Brain microvascular endothelial cell (primary cell): ENCODE measurements around the gene CHCHD6.

Experiments
- DNase-seq: peaks from one replicate; pipeline ENCODE4 v3.0.0-alpha.2; 2020
- H3K27ac ChIP-seq: fragments of 250-450 bp; sonication (Bioruptor Pico); 2 replicates; pipeline ENCODE4 v1.5.1; 2020; ENCODE audit warnings: mild to moderate bottlenecking, moderate library complexity
- H3K27me3 ChIP-seq: fragments of 250-450 bp; sonication (Bioruptor Pico); replicated peaks from 2 replicates; pipeline ENCODE4 v1.5.1; 2020; ENCODE audit warnings: mild to moderate bottlenecking
- H3K36me3 ChIP-seq: fragments of 250-450 bp; sonication (Bioruptor Pico); replicated peaks from 2 replicates; pipeline ENCODE4 v1.5.1; 2020; ENCODE audit warnings: mild to moderate bottlenecking
- H3K4me3 ChIP-seq: 2 replicates; pipeline ENCODE4 v1.5.1; 2011; ENCODE audit warnings: low read depth, mild to moderate bottlenecking, control low read depth, low read length, moderate library complexity
- in situ Hi-C: cut with HindIII; loops from 2 replicates; pipeline ENCODE4 v1.10.0; 2017; ENCODE audit warnings: low sequenced_read_pairs, low pct_ligation_motif_present
- TF ChIP-seq, protein P1 (sequence below): IDR thresholded peaks from 2 replicates; pipeline ENCODE4 v1.5.1; 2011; ENCODE audit warnings: low read depth, mild to moderate bottlenecking, moderate library complexity, low read length, control low read depth, inconsistent platforms; ENCODE audit errors: missing control alignments

The CHCHD6 gene

DNA sequence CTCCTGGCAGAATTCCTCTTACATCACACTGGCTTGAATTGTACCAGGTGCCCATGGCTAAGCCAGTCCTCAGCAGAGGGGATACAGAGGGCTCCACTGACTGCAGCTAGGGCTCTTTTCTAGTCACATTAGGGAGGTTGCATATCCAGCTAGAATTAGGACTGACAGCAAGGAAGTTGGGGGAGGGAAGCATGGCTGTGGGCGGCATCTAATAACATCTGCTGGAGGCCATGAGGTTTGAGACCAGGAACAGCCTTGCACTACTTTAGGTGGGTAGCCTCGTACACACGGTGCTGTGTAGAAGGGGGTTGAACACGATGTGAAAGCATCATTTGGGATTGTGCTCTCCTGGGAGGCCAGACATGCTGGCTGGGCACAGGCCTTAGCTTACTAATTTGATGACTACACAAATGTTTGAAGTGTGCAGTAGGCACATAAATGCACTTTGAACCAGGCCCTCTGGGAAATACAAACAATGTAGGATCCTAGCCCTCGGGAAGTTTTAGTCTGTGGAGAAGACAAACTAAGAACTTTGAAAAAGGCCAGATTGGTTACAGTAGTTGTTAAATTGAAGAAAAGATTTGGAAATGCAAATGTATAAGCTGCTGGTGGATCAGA is 30.2 kb downstream of the CHCHD6 start:
- in situ Hi-C loops: no loop called here
- Histone ChIP-seq H3K27ac (no peak overlapping the region), H3K27me3 (no peaks in the 10 kb centered on the region), H3K4me3 (no peak overlapping the region), H3K36me3 (no peaks in the 10 kb centered on the region)
- DNase-seq: no peak
- TF ChIP-seq, protein P1, sequence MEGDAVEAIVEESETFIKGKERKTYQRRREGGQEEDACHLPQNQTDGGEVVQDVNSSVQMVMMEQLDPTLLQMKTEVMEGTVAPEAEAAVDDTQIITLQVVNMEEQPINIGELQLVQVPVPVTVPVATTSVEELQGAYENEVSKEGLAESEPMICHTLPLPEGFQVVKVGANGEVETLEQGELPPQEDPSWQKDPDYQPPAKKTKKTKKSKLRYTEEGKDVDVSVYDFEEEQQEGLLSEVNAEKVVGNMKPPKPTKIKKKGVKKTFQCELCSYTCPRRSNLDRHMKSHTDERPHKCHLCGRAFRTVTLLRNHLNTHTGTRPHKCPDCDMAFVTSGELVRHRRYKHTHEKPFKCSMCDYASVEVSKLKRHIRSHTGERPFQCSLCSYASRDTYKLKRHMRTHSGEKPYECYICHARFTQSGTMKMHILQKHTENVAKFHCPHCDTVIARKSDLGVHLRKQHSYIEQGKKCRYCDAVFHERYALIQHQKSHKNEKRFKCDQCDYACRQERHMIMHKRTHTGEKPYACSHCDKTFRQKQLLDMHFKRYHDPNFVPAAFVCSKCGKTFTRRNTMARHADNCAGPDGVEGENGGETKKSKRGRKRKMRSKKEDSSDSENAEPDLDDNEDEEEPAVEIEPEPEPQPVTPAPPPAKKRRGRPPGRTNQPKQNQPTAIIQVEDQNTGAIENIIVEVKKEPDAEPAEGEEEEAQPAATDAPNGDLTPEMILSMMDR: no peak

DNA sequence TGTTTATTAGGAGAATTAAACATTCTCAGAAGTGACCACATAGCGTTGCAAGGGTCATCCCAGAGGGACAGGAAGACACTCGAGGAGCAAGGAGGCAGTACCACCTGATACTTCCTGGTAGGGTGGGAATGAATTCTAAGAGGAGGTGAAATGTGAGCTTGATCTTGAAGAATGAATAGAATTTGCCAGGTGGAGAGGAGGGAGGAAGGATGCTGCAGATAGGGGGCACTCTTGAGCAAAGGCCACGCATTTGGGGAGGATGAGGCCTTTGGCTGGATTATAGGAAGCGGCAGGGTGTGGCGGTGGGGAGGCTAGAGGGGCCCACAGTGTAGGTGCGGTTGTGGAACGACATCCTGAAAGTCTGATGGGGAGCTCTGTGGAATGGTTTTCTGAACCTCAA is 33.5 kb downstream of the CHCHD6 start:
- H3K36me3 ChIP-seq: no peaks in the 10 kb centered on the region
- no peak overlapping the region for H3K27ac ChIP-seq

DNA sequence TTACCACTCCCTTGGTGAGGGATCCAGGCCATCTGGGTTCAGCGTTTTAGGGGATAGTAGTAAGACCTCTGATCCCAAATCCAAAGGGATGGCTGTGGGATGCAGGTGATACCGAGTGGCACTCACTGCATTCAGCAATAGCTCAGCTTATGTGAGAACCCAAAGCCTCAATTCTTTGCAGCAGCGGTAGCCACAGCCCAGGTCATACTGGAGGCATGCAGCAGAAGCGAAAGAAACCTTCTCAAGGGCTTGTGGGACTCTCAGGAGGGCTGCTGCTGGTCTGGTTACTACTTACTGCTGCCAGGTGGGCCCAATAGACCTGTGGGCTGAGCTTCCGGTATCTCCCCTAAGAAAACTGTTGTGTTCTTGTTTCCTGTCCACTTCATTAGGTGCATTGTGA is 38.0 kb downstream of the CHCHD6 start:
- Histone ChIP-seq H3K4me3 (no peak overlapping the region), H3K36me3 (no peaks in the 10 kb centered on the region), H3K27me3 (no peaks in the 10 kb centered on the region), H3K27ac (no peak overlapping the region)
- in situ Hi-C loops: no loop called here
- DNase-seq: no peak
- TF ChIP-seq, protein P1: no peak

More for the DNA sequence above, 33.5 kb downstream of the CHCHD6 start:
- TF ChIP-seq, protein P1: peak; percentile 34
- Histone ChIP-seq H3K4me3 (no peak overlapping the region), H3K27me3 (no peaks in the 10 kb centered on the region)
- no peak for DNase-seq
- in situ Hi-C loops: no loop called here

DNA sequence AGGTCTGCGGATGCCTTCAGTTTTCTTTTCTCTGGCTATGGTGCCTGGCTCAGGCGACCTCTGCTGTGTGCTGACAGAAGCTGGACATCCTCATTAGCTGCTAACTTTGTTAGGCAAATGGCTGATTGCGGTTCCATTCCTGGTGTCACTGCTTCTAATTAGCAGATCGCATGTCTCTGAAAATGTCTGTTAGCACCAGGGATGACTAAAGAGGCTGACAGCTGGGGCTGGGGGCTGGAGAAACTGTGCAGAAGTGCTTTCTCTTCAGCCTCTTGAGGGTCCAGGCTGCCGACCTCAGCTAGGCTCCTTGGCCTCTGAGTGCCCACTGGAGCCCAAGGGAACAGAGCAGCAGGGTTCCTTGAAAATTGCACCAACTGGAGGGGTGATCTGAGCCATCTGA is 39.3 kb downstream of the CHCHD6 start:
- DNase-seq: no peak
- TF ChIP-seq, protein P1: no peak
- Histone ChIP-seq H3K4me3 (no peak overlapping the region), H3K36me3 (no peaks in the 10 kb centered on the region), H3K27me3 (no peaks in the 10 kb centered on the region), H3K27ac (no peak overlapping the region)
- in situ Hi-C loops: no loop called here

DNA sequence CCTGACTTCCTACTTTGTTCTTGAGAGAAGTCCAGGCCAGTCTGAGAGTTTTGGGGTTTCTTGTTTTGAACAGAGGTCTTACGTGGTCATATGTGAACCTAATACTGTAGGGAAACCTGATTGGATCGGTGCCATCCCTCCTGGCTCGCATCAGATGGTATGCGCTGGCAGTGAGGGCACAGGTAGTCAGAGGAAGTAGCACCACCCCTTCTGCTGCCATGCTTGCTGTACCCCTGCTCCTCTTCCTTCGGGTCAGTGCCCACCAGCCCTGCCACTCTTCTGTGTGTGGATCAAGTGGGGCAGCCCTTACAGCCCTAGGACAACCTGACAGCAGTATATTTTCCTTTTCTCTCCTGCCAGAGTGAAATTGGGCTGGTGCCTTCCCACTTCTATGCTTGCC is 39.7 kb downstream of the CHCHD6 start:
- DNase-seq: no peak
- Histone ChIP-seq H3K27ac (no peak overlapping the region), H3K4me3 (no peak overlapping the region), H3K27me3 (no peaks in the 10 kb centered on the region), H3K36me3 (no peaks in the 10 kb centered on the region)
- TF ChIP-seq, protein P1: no peak
- in situ Hi-C loops: no loop called here

DNA sequence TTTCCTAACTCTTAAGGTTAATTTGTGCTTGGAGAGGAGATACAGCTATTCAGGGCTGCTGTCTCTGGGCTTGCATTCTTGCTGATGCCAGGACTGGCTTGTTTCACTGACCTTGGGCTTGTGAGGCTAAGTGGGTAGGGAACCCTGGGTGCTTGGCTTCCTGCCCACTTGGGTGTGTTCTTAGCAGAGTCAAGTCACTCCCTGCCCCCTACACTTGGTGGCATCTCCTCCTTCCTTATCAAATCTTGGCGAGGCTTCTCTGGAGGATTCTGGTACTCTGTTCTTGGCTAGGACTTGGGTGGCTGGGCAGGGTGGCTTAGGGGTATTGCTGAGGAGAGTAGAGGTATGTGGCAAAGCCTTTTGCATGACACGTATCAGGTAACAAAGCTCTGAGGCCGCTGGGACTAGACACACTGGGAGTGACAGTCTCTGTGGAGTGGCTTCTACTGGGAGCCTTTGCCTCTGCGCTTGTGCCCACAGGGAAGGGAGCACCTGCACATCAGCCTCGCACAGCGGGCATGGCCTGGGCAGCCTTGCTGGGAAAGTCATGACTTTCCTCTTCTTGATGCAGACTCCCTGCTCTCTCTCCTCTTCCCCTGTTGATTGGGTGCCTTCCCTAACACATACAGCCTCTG is 41.8 kb downstream of the CHCHD6 start:
- DNase-seq: no peak
- Histone ChIP-seq H3K4me3 (no peak overlapping the region), H3K27ac (no peak overlapping the region), H3K27me3 (no peaks in the 10 kb centered on the region), H3K36me3 (no peaks in the 10 kb centered on the region)
- in situ Hi-C loops: no loop called here
- TF ChIP-seq, protein P1: no peak
